Fibroblast of skin of left biceps (primary cell): ENCODE results near the gene MRGPRE.

Source experiments
- DNase-seq, 2 experiments: peaks; one replicate each; pipeline ENCODE4 v3.0.0-alpha.2; 2013; ENCODE audit warnings: low read depth in 2 of 2

The MRGPRE gene

DNA sequence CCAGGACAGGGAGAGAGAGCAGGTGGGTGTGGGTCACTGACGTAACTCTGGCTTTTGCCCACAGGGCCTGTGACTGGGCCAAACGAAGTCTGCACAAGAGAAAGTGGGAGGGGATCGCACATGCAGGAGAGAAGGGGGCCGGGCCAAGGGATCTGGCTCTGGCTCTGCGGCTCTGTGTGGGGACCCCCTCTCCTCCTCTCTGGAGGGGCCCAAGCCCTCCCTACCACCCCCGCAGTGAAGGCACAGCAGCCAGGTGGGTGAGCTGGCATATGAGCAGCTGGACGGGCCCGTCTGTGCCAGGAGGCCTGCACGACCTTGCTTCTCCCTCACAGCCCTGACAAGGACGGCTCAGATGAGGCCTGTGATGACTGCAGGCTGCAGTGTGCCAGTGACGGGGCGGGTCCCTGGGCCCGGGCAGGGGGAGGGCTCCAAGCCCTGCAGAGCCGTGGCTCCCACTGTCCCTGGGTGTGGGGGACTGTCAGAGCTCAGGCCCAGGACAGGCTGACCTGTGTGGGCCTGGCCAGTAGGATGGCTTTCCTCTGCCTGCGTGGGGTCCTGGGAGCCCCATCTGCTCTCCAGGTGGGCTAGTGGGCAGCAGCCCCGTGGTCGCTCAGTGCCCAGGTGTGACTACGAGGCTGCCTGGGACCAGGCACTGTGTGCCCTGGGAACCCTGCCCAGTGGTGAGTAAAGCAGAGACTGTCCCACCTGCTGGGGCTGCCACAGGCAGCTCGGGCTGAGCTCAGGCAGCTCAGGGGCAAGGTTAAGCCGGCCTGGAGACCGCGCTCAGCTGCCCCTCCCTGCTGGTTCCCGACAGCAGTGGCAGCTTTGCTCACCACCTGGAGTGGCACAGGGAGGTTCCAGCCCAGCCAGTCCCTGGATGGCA lies 35.8 kb downstream of the MRGPRE start:
- DNase-seq, result no peak

DNA sequence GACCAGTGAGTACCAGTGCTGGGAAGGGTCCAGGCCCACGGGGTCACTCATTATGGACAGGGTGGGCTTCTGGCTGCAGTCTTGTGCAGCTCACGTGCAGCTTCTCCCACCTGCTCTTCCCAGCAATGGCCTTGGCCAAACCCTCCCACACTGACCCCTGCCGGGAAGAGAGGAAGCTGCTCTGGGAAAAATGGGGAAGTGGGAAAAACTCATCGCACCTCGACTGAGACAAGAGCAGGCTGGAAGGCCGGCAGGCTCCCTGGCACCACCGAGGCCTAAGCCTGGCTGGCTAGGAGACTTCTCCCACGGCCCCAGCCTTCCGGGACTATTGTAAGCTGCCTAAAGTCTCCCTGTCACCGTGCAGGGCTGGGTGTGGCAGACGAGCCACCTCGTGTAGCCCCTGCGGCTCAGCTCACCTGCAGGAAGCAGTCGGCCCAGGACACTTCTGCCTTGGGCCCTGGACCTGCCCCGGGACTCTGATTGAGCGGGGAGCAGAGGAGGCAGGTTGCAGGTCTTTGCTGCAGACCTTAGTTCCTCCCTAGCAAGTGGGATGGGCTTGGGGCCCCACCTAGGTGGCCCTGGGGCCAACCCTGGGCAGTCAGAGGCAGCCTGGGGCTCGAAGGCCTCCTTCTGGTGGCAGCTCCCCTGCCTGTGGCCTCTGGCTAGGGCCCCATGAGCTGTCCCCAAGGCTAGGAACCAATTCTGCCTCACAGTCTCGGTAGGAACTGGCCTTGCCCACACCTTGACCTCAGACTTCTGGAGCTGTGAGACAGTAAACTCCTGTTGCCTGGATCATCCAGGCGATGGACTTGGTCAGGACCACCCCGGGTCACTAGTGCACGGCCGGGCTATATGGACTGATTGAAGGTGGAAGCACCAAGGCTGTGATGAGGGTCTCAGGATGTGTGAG lies 36.7 kb downstream of the MRGPRE start:
- no peak for DNase-seq

DNA sequence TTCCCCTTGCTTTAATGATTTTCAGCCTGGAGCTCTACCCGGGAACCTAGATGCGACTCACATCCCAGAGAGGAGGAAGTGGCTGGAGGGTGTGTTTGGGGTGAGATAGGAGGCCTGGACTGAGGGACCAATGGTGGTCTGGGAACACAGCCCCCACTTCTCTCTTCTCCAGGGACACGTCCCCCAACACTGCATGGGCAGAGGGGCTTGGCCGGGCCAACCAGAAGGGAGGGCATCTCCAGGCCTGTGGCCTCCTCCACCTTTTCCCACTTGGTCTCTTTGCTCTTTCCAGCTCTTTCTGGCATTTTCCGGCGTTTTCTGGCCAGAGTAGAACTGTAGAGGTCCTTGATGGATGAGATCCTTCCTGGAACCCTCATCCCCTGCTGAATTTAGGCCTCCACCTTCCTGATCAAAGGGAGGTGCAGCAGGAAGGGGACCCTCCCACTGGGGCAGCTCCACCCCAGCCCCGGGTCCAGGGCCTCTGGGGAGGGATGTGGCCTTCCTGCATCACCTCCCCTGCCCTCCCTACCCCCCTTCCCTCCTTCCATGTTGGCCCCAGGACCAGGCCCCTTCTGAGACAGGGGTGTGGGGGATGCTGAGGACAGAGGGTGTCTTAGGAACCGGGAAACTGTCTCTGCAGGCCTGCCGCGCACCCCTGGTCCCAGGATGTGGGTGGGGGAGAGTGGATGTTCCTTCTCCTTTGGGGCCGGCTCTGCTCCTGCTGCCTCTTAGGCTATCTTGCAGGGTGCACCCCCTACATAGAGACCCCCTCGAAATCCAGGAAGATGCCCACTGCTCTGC lies 38.0 kb downstream of the MRGPRE start:
- no peak for DNase-seq

DNA sequence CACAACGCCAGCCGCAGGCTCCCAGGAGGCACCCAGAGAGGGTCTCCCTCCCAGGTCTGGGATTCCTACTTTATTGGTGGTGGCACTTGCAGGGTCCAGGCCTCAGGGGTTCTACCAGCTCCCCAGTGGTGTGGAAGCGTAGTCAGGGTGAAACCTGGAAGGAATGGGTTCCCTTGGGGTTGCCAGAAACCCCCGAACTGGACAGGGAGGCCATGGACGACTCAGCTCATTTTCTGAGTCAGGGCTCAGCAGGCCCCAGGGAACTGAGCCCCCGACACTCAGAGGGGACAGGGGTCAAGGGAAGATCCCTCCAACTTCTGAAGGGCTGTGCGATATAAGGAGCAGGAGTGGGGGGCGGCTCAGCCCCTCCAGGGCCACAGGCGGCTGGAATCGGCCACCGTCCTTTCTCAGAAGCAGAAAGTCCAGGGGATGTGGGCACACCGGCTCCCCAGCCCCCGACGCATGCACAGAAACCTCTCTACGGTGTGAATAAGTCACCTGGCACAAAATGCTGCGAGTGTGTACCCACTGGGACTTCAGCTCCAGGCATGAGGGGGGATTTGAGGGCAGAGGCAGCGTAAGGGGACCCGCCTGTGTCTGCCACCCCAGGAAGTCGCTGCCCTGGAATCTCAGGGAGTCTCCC lies 38.7 kb downstream of the MRGPRE start:
- no peak for DNase-seq

DNA sequence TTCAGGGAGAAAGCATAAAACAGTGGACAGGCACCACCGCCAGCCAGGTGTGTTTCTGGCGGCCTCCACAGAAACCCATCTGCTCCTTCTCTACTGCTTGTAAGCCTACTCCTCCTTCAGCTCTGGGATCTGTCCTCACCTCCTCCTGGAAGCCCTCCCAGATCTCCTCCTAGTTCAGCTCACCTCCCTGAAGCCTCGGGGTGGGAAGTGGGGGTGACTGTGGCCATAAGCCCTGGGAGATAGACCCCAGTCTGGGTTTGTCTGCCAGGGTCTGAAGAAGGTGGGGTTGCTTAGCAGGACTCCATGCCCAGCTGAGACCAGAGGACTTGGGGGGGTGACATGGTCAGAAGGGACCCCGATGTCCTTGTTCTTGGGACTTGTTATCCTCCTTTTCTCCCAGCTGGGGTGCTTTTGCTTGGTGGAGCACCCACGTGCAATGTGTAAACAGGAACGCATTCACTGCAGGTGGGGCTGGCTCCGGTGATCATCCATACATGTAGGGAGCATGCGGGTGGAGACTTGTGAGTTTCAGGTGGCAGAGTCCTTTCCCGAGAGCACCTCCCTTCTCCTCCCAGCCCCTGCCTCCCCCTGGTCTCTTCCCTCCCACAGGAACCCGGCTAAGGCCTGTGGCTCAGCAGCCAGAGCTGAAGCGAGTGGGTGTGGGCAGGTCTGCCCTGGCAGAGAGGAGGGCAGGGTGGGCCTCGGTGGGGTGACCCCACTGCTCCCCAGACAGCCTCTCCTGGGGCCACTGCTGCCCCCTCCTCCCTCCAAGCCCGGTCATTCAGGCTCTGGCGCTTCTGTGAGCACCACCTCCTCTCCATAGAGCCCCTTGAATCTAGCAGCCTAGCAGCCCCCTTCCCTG lies 39.5 kb downstream of the MRGPRE start:
- no peak for DNase-seq

DNA sequence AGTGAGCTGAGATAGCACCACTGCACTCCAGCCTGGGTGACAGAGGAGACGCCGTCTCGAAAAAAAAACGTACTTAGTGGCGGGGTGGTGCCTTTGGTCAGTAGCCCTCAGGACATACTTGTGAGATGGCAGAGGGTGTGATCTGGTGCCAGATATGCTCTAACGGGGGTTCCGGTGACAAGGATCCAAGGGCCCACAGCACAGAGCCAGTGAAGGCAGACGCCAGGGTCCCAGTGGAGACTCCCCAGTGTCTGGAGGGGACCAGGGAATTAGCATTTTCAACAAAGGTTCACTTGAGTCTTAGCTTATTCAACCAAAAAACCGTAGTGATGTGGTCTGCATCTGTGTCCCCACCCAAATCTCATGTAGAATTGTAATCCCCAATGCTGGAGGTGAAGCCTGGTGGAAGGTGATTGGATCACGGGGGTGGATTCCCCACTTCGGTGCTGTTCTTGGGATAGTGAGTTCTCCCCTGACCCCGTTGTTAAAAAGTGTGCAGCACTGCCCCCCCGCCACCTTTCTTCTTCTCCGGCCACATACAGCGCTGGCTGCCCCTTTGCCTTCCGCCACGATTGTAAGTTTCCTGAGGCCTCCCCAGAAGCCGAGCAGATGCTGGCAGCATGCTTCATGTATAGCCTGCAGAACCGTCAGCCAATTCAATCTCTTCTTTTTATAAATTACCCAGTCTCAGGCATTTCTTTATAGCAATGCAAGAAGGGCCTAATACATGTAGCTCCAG lies 40.5 kb downstream of the MRGPRE start:
- no peak for DNase-seq

DNA sequence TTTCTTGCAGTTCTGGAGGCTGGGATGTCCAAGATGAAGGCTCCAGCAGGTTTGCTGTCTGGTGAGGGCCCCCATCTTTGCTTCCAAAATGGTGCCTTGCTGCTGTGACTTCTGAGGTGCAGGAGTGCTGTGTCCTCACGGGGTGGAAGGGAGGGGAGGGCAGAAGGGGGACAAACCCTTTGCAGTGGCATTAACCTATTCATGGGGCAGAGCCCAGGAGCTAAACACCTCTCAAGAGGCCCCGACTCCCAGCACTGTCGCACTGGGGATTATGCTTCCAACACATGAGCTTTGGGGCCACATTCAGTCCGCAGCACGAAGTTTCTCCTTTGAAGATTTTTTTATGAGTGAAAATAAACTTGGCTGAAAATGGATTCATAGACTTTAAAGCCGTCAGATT lies 41.6 kb downstream of the MRGPRE start:
- DNase-seq, result no peak

DNA sequence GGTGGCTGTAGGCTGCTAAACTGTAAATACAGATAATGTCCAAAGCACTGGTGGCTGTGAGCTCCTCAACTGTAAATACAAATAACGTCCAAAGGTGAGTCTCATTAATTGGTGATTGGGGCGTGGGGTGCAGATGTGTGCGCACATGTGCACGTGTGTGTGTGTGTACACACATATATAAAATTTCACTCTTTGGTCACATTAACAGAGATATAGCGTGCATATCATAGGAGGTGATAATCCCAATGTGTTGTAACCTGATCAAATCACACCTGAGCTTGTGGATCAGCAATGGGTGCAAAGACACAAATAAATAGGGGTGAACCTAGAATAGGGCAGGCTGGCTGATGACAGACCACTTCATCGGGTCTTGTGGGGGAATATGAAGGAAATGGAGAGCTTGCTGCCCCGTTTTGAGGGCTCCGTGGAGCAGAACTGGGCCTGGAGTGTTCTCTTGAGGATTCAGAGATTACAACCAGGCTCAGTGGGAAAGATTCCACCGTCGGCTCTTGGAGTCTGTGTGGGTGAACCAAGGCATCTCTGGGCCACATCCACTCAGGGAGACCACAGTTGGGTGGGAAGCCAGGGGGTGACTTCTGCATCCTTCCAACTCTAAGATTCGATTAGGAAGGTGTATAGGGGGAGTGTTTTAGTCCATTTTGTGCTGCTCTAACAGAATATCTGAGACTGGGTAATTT lies 42.2 kb downstream of the MRGPRE start:
- DNase-seq, result no peak

DNA sequence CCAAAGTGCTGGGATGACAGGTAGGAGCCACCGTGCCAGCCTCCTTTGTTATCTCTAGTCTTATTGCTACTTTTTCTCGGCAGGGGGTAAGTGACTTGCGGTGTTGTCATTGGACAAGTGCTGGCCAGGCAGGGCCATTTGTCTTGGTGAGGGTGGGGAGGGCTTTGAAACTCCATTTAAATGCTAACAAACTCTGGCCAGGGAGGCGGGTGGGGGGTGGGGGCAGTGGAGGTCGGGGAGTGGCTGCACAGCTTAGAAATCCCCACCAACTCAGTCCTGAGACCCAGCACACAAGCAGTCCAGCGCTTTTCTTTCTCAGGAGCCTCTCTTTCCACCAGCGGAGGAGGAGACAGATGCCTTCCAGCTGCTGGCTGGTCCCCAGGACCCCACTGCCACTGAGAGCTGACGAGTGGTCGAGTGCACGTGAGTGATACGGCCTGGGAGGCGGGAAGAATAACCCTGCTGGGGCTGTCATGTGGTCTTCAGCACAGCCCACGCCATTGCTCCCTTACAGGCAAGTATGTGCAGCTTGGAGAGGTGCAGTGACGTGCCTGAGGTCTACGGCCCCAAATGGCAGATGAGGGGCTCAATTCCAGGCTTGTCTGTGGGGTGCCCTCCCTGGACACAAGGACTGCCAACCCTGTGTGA lies 42.9 kb downstream of the MRGPRE start:
- DNase-seq, result no peak

DNA sequence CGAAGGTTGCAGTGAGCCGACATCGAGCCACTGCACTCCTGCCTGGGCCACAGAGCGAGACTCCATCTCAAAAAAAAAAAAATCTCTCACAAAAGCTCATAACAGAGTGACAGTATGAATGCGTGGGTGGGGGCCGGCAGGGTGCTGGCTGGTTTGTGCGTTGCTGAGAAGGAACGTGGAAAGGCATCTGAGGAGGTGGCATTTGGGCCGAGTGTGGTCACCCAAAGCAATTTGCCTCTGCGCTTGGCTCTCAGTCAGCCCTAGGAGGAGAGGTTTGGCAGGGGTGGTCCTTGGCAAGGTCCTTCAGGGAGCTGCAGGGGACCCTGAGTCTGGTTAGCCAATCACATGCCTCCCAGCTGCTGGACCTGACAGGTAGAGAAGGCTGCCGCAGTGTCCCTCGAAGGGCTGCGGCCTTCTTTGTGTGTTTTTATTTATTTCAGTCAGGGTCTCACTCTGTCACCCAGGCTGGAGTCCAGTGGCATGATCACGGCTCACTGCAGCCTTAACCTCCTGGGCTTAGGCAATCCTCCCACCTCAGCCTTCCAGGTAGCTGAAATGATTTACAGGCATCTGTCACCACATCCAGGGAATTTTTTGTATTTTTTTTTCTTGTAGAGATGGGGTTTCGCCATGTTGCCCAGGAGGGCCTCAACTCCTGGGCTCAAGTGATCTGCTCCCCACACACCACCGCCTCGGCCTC lies 43.6 kb downstream of the MRGPRE start:
- no peak for DNase-seq

DNA sequence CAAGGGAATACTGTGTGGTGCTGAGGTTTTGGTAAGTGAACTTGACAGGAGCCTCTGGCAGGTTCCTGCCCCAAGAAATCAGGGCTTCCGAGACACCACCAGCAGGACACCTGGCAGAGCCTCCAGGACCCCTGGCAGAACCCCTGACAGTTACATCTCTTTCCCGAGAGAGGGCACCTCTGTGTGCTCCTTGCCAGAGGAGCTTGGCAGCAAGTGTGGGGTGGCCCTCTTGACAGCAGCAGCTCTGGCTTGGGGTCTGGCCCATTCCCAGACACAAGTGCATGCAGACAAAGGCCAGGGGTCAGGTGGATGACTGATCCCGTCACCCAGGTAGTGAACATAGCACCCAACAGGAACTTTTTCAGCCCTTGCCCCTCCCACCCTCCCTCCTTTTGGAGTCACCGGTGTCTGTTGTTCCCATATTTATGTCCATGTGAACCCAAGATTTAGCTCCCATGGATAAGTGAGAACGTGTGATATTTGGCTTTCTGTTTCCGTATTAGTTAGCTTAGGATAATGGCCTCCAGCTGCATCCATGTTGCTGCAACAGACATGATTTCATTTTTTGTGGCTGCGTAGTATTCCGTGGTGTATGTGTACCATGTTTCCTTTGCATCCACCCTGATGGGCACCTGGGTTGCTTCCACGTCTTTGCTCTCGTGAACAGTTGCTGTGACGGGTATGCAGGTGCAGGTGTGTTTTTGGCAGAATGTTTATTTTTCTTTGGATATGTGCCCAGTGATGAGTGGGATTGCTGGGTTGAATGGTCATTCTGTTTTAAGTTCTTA lies 45.9 kb downstream of the MRGPRE start:
- no peak for DNase-seq

DNA sequence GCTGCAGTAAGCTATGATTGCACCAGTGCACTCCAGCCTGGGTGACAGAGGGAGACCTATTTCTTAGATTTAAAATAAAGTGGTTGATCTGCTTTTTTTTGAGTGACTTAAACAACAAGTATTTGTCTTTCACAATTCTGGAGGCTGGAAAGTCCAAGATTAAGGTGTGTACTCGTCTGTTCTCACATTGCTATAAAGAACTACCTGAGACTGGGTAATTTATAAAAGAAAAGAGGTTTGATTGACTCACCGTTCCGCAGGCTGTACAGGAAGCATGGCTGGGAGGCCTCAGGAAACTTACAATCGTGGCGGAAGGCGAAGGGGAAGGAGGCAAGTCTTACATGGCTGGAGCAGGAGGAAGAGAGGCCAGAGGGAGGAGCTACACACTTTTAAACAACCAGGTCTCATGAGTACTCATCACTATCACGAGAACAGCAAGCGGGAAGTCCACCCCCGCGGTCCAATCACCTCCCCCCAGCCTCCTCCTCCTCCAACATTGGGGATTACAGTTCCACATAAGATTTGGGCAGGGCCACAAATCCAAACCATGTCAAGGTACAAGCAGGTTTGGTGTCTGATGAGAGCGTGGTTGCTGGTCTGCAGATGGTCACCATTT lies 47.4 kb downstream of the MRGPRE start:
- no peak for DNase-seq

DNA sequence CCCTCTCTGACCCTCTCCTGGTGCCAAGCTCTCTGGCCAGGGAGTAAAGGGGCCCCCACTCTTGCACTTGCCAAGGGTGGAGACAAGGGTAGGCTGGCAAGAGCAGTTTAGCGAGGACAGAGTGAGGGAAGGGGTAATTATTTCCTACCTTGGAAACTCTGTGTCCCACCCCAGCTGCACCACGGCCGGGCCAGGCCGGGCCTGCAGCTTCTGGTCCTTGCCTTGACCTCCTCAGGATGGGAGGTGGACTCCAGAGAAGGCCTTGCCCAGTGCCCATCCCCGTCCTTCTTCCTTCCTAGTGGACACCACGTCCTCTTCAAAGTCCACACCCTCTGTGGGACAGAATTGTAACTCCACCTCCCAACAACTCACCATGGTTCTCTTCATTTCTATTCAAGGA lies 48.7 kb downstream of the MRGPRE start:
- no peak for DNase-seq

DNA sequence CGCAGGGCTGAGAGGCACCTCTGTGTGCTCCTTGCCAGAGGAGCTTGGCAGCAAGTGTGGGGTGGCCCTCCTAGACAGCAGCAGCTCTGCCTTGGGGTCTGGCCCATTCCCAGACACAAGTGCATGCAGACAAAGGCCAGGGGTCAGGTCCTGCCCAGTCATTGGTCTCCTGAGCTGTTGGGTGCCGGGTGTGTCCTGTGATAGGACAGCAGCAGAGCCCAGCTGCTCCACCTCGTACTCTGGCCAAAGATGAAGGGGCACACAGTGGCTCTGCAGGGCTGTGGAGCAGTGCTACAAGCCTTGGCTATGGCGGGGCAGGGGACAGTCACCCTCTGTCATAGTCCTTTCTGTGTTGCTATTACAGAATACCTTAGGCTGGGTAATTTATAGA lies 49.8 kb downstream of the MRGPRE start:
- DNase-seq, result no peak

DNA sequence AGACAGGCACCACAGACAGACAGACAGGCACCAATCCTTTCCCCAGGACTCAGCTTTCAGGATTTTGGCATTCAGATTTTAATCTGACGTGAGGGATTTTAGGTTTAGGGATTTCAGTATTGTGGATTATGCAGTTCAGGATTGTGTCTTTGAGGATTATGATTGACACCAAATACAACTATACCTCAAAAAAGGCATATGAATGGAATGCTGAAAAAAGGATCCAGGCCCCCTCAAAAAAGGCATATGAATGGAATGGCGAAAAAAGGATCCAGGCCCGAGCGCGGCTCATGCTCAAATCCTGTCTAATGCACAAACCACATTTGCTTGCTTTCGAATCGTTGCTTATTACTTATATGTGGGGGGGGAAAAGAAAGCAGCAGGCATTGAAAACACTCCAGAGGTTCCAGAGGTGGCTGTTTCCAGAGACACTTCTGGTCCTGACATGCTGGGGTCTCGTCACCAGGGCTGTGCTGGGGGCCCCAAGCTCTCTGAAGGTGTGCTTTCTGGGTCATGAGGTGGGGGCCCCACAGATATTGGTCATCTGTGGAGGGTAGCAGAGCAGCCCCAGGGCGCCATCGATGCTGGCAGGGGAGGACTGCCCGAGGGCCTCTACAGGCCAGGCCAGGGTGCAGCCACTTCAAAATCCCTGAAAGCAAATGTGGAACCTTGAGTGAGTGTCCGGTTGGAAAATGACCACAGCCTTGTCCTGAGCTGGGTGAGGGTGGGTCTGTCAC lies 50.3 kb downstream of the MRGPRE start:
- DNase-seq, result no peak

DNA sequence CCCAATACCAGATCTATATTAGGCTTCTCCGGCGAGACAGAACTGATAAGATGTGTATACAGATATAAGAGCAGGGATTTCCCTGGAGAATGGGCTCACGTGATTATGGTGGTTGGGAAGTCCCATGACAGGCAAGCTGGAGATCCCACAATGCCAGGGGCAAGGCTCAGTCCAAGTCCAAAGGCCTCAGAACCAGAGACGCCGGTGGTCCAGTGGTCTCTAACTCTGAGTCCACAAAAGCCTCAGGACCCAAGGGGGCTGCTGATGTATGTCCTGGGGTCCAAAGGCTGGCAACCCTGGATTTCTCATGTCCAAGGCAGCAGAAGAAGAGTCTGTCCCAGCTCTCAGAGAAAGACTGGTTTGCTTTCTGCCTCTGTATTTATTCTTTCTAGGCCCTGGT lies 51.3 kb downstream of the MRGPRE start:
- no peak for DNase-seq
